B cell (primary cell): ENCODE results near the gene CCR6.

Experiments used
- EZH2 ChIP-seq: IDR thresholded peaks from 2 replicates; pipeline ENCODE4 v1.6.1; 2012; ENCODE audit warnings: borderline replicate concordance, low read depth, mild to moderate bottlenecking, moderate library complexity, low read length; ENCODE audit not compliant: insufficient read depth, poor library complexity, severe bottlenecking
- TF ChIP-seq, protein P1 (sequence below): fragments of 200-600 bp; IDR thresholded peaks from one replicate; pipeline ENCODE4 v1.8.0; 2022; ENCODE audit warnings: antibody characterized with exemption, mild to moderate bottlenecking

DNA sequence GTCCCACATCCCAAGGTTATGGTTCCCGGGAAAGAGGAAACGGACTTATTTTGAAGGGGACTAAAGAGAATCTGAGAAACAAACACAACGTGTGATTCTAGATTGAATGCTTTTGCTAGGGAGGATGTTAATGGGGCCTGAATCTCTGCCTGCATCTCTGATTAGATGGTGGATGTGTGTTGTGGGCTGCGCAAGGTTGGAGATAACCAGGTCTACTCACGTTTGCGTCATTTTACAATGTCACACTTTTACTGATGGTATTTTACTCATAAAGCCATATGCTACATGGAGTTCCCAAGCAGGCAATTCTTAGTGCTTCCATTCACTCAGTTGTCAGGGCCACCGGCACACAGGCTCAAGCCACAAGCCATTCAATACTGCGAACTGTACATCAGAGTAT lies 23.2 kb upstream of the CCR6 start:
- TF ChIP-seq, protein P1, sequence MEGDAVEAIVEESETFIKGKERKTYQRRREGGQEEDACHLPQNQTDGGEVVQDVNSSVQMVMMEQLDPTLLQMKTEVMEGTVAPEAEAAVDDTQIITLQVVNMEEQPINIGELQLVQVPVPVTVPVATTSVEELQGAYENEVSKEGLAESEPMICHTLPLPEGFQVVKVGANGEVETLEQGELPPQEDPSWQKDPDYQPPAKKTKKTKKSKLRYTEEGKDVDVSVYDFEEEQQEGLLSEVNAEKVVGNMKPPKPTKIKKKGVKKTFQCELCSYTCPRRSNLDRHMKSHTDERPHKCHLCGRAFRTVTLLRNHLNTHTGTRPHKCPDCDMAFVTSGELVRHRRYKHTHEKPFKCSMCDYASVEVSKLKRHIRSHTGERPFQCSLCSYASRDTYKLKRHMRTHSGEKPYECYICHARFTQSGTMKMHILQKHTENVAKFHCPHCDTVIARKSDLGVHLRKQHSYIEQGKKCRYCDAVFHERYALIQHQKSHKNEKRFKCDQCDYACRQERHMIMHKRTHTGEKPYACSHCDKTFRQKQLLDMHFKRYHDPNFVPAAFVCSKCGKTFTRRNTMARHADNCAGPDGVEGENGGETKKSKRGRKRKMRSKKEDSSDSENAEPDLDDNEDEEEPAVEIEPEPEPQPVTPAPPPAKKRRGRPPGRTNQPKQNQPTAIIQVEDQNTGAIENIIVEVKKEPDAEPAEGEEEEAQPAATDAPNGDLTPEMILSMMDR, result no peak
- TF ChIP-seq EZH2, result no peak
